BLaER1 (cell line): ENCODE results near the gene CEMIP2.
"Not testable (repeated sequence)": the region's sequence is repeated elsewhere in the genome, so short reads cannot be mapped to it uniquely, and the experiment has no call there.

ENCODE experiments used
- H3K27ac ChIP-seq: shearing (Covaris generic); formaldehyde crosslinking; 2 replicates; pipeline ENCODE4 v1.8.1; 2022
- H3K27me3 ChIP-seq: shearing (Covaris generic); formaldehyde crosslinking; 2 replicates; pipeline ENCODE4 v1.8.1; 2022
- H3K36me3 ChIP-seq: shearing (Covaris generic); formaldehyde crosslinking; 2 replicates; pipeline ENCODE4 v1.8.1; 2022
- H3K4me1 ChIP-seq: shearing (Covaris generic); formaldehyde crosslinking; 2 replicates; pipeline ENCODE4 v1.8.1; 2022
- H3K4me2 ChIP-seq: shearing (Covaris generic); formaldehyde crosslinking; 2 replicates; pipeline ENCODE4 v1.8.1; 2022
- H3K4me3 ChIP-seq: shearing (Covaris generic); formaldehyde crosslinking; 2 replicates; pipeline ENCODE4 v1.8.1; 2022
- H3K9ac ChIP-seq: shearing (Covaris generic); formaldehyde crosslinking; 2 replicates; pipeline ENCODE4 v1.8.1; 2022
- H3K9me3 ChIP-seq: shearing (Covaris generic); formaldehyde crosslinking; 2 replicates; pipeline ENCODE4 v1.8.1; 2022
- H4K20me1 ChIP-seq: shearing (Covaris generic); formaldehyde crosslinking; 2 replicates; pipeline ENCODE4 v1.8.1; 2022
- Cebpa-rat ChIP-seq: shearing (Covaris generic); IDR thresholded peaks from 2 replicates; pipeline ENCODE4 v1.8.1; 2022

The CEMIP2 gene

GRCh38 chr9:71672573-71672972 lies 95.7 kb downstream of the CEMIP2 start:
- Histone ChIP-seq H3K4me3 (no peak overlapping the region), H3K36me3 (no peaks in the 10 kb centered on the region), H3K27ac (no peak overlapping the region), H4K20me1 (no peaks in the 10 kb centered on the region), H3K4me2 (no peak overlapping the region), H3K9me3 (no peaks in the 10 kb centered on the region), H3K27me3 (no peaks in the 10 kb centered on the region), H3K4me1 (peaks cover 8% of the 10 kb centered on the region), H3K9ac (no peak overlapping the region)
- no peak for TF ChIP-seq Cebpa-rat

DNA sequence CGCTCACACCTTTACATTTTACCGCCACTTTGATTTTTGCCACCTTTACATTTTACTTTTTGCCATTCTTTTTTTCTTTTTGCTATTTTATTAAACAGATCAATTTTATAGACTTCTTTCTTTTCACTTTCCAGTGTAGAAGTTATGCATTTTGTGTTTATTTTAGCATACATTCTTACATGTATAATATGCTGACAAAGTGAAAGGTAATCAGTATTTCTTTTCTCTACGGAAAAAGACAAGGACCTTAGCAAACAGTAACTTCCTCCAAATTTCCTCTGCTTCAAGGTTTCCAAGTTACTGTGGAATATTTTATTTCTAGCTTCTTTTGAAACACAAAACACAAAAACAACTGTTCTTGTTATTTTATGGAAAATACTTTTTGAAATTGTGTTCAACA lies 97.0 kb downstream of the CEMIP2 start:
- Histone ChIP-seq H3K27me3 (no peaks in the 10 kb centered on the region), H4K20me1 (no peaks in the 10 kb centered on the region), H3K9me3 (no peaks in the 10 kb centered on the region), H3K4me3 (no peak overlapping the region), H3K36me3 (no peaks in the 10 kb centered on the region), H3K9ac (no peak overlapping the region), H3K27ac (no peak overlapping the region), H3K4me2 (no peak overlapping the region), H3K4me1 (peaks cover 8% of the 10 kb centered on the region)
- TF ChIP-seq Cebpa-rat = no peak

DNA sequence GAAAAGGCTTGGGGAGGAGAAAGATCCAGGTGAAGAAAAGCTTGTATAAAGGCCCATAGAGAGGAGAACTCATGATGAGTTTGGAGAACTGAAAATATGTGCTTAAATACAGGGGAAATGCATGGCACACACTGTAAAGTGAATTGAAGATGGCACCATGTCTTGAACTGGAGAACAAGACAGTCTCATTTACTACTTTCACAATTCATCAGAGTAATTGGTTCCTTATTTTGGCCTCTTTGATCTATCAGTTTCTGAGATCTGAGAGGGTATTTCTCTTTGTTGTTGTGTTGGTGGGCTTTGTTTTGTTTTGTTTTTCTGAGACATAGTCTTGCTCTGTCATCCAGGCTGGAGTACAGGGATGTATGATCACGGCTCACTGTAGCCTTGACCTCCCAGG lies 98.2 kb downstream of the CEMIP2 start:
- Histone ChIP-seq H3K4me1 (peaks cover under 1% of the 10 kb centered on the region; the same call in 1 of the 2 replicates), H3K9ac (no peak overlapping the region), H3K27me3 (no peaks in the 10 kb centered on the region), H3K4me2 (no peak overlapping the region), H4K20me1 (no peaks in the 10 kb centered on the region), H3K4me3 (no peak overlapping the region), H3K9me3 (no peaks in the 10 kb centered on the region), H3K36me3 (no peaks in the 10 kb centered on the region), H3K27ac (no peak overlapping the region)
- TF ChIP-seq Cebpa-rat = no peak

GRCh38 chr9:71669284-71669995 lies 98.9 kb downstream of the CEMIP2 start:
- Histone ChIP-seq H3K36me3 (no peaks in the 10 kb centered on the region), H3K9me3 (no peaks in the 10 kb centered on the region), H3K27ac (no peak overlapping the region), H3K27me3 (no peaks in the 10 kb centered on the region), H3K4me3 (no peak overlapping the region), H3K9ac (no peak overlapping the region), H4K20me1 (no peaks in the 10 kb centered on the region), H3K4me2 (no peak overlapping the region), H3K4me1 (no peaks in the 10 kb centered on the region)
- TF ChIP-seq Cebpa-rat = no peak

DNA sequence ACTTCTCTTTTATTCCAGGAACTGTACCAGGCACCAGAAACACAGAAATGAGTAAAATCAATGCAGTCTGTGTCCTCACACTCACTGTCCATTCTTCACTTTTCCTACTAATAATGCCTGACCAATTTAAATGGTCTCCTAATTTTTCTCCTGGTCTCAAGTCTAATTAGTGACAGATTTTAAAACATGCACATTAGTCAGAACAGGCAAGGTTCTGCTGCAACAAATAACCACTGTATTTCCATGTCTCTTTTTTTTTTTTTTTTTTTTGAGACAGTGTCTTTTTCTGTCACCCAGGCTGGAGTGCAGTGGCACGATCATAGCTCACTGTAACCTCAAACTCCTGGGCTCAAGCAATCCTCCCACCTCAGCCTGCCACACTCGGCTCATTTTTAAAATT lies 99.6 kb downstream of the CEMIP2 start:
- Histone ChIP-seq H3K4me3 (no peak overlapping the region), H3K4me1 (no peaks in the 10 kb centered on the region), H3K27me3 (no peaks in the 10 kb centered on the region), H3K36me3 (no peaks in the 10 kb centered on the region), H3K4me2 (no peak overlapping the region), H3K9me3 (no peaks in the 10 kb centered on the region), H3K9ac (no peak overlapping the region), H3K27ac (no peak overlapping the region), H4K20me1 (no peaks in the 10 kb centered on the region)
- TF ChIP-seq Cebpa-rat = no peak

- Histone ChIP-seq H3K4me1 (no peaks in the 10 kb centered on the region), H3K27me3 (no peaks in the 10 kb centered on the region), H3K9me3 (0 out of 2 replicates have a peak, but pooled peaks cover 3% of the 10 kb centered on the region), H3K9ac (no peak overlapping the region), H3K4me3 (no peak overlapping the region), H4K20me1 (no peaks in the 10 kb centered on the region), H3K4me2 (no peak overlapping the region), H3K36me3 (no peaks in the 10 kb centered on the region), H3K27ac (no peak overlapping the region)
- no peak for TF ChIP-seq Cebpa-rat
Measured at GRCh38 chr9:71665247-71665646, 103.1 kb downstream of the CEMIP2 start.

DNA sequence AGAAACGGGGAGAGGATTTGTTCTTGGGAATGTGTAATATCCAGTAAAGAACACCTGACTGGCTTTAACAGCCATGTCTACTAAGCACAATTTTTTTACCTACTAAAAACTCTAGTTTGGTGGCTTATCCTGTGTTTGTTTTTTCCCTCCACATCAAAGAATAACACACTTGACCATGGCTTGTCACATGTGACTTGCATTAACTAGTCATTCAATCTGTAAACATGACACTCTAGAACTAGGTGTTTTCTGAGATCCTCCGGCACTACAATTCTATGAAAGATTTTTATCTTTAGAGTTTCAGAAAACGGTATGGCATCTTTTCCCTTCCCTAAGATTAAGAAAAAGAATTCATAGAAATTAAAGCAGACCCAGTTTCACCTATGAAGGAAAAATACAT lies 103.7 kb downstream of the CEMIP2 start:
- H3K27ac ChIP-seq = no peak overlapping the region
- TF ChIP-seq Cebpa-rat = no peak
- H3K4me2 ChIP-seq = no peak overlapping the region

GRCh38 chr9:71663931-71664459 lies 104.3 kb downstream of the CEMIP2 start:
- Histone ChIP-seq H3K9me3 (0 out of 2 replicates have a peak, but pooled peaks cover 4% of the 10 kb centered on the region), H3K27me3 (no peaks in the 10 kb centered on the region), H3K4me2 (no peak overlapping the region), H4K20me1 (no peaks in the 10 kb centered on the region), H3K27ac (no peak overlapping the region), H3K9ac (no peak overlapping the region), H3K36me3 (no peaks in the 10 kb centered on the region), H3K4me1 (no peaks in the 10 kb centered on the region), H3K4me3 (no peak overlapping the region)
- no peak for TF ChIP-seq Cebpa-rat

More for the DNA sequence above, 103.7 kb downstream of the CEMIP2 start:
- Histone ChIP-seq H3K9ac (no peak overlapping the region), H3K27me3 (no peaks in the 10 kb centered on the region), H3K4me1 (no peaks in the 10 kb centered on the region), H3K4me3 (no peak overlapping the region), H4K20me1 (no peaks in the 10 kb centered on the region), H3K36me3 (no peaks in the 10 kb centered on the region), H3K9me3 (0 out of 2 replicates have a peak, but pooled peaks cover 4% of the 10 kb centered on the region)

DNA sequence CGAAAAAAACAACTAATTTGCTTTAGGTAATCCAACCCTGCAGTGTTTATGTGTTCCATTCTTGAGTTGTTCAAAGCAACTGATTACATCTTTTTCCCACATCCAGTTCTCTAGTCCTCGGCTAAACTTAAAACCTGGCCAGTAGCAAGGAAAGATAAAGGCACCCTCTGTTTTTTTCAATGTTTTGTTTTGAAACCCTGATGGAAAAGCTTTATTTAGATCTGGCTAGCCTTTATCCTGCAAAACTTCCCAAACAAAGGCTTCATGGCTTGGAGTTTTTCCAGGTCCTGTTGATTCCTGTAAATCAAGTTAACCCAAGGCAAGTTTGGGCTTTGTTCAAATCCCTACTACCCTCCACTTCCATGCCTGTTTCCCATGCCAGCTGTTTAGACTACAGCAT lies 105.1 kb downstream of the CEMIP2 start:
- Histone ChIP-seq H3K4me2 (no peak overlapping the region), H3K36me3 (no peaks in the 10 kb centered on the region), H3K27ac (no peak overlapping the region), H3K4me1 (no peaks in the 10 kb centered on the region), H4K20me1 (no peaks in the 10 kb centered on the region), H3K27me3 (no peaks in the 10 kb centered on the region), H3K9me3 (0 out of 2 replicates have a peak, but pooled peaks cover 4% of the 10 kb centered on the region), H3K9ac (no peak overlapping the region), H3K4me3 (no peak overlapping the region)
- TF ChIP-seq Cebpa-rat = no peak

DNA sequence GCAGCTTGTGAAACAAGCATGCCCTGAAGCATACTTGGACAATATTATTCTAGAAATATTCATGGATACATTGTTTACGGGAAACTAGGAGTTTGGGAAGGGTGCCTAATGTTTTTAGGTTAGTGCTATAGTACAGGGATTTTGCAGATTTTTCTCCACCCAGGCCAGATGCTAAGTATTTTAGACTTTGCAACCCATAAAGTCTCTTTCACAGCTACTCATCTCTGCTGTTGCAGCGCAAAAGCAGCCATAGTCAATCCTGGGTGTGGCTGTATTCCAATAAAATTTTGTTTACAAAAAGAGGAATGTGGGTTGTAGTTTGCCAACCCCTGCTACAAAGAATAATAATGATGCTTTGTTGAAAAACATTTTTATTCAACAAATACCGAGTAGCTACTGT lies 106.2 kb downstream of the CEMIP2 start:
- Histone ChIP-seq H3K36me3 (no peaks in the 10 kb centered on the region), H3K4me2 (no peak overlapping the region), H3K27ac (no peak overlapping the region), H3K4me3 (no peak overlapping the region), H3K4me1 (no peaks in the 10 kb centered on the region), H4K20me1 (no peaks in the 10 kb centered on the region), H3K9me3 (peaks cover 10% of the 10 kb centered on the region), H3K9ac (no peak overlapping the region), H3K27me3 (no peaks in the 10 kb centered on the region)
- no peak for TF ChIP-seq Cebpa-rat

DNA sequence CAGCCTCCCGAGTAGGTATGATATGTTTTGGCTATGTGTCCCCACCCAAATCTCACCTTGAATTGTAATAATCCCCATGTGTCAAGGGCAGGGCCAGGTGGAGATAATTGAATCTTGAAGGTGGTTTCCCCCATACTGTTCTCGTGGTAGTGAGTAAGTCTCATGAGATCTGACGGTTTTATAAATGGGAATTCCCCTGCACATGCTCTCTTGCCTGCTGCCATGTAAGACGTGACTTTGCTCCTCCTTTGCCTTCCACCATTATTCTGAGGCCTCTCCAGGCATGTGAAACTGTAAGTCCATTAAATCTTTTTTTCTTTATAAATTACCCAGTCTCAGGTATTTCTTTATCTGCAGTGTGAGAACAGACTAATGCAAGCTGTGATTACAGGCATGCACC lies 111.0 kb downstream of the CEMIP2 start:
- H3K27ac ChIP-seq, H3K36me3 ChIP-seq, H3K4me3 ChIP-seq, H3K4me2 ChIP-seq, H4K20me1 ChIP-seq, H3K4me1 ChIP-seq, H3K9ac ChIP-seq, H3K27me3 ChIP-seq: not testable (repeated sequence)
- H3K9me3 ChIP-seq = peaks cover 20% of the 10 kb centered on the region
